PFSK-1 (cell line): Measurements from ENCODE around the gene SLC29A1.

Experiments
- FOXP2 ChIP-seq: optimal IDR thresholded peaks from 2 replicates; pipeline ENCODE3; 2011; ENCODE audit warnings: borderline replicate concordance, control low read depth, inconsistent platforms; ENCODE audit not compliant: insufficient read depth; ENCODE audit errors: extremely low read length, extremely low read depth
- POLR2AphosphoS5 ChIP-seq: IDR thresholded peaks from 2 replicates; pipeline ENCODE4 v1.6.1; 2012; ENCODE audit warnings: low read depth, mild to moderate bottlenecking, control low read depth, low read length, moderate library complexity
- REST ChIP-seq, 2 experiments: IDR thresholded peaks; 2 replicates each; pipeline versions ENCODE4 v1.6.1 to v1.8.0; 2011 to 2012; ENCODE audit warnings: low read depth in 2 of 2, low read length in 2 of 2, control low read depth in 1 of 2, inconsistent platforms in 1 of 2, mild to moderate bottlenecking in 1 of 2, moderate library complexity in 1 of 2; ENCODE audit not compliant: insufficient read depth in 1 of 2
- SIN3A ChIP-seq: IDR thresholded peaks from 2 replicates; pipeline ENCODE4 v1.6.1; 2012; ENCODE audit warnings: mild to moderate bottlenecking, low read length, moderate library complexity, borderline replicate concordance; ENCODE audit not compliant: insufficient read depth
- TAF1 ChIP-seq: IDR thresholded peaks from 2 replicates; pipeline ENCODE4 v1.6.1; 2012; ENCODE audit warnings: low read length, control low read depth, borderline replicate concordance; ENCODE audit not compliant: insufficient read depth

The SLC29A1 gene

GRCh38 chr6:44273617-44274016 is 50.2 kb downstream of the SLC29A1 start:
- no peak for TF ChIP-seq TAF1
- no peak for TF ChIP-seq SIN3A
- no peak for TF ChIP-seq REST (IDR thresholded peaks at IDR 0.05; ENCODE audit: insufficient read depth in 1 of 2, low read depth in 2 of 2, low read length in 2 of 2)
- no peak for TF ChIP-seq FOXP2
- no peak for TF ChIP-seq POLR2AphosphoS5

GRCh38 chr6:44275271-44275748 is 51.9 kb downstream of the SLC29A1 start:
- no peak for TF ChIP-seq FOXP2
- TF ChIP-seq TAF1, result no peak
- no peak for TF ChIP-seq REST (IDR thresholded peaks at IDR 0.05; ENCODE audit: insufficient read depth in 1 of 2, low read depth in 2 of 2, low read length in 2 of 2)
- no peak for TF ChIP-seq POLR2AphosphoS5
- TF ChIP-seq SIN3A, result no peak

GRCh38 chr6:44275749-44276648 is 52.6 kb downstream of the SLC29A1 start:
- TF ChIP-seq REST (IDR thresholded peaks at IDR 0.05; ENCODE audit: insufficient read depth in 1 of 2, low read depth in 2 of 2, low read length in 2 of 2) (no peak), POLR2AphosphoS5 (no peak), TAF1 (no peak), SIN3A (no peak), FOXP2 (no peak)

GRCh38 chr6:44276667-44277640 is 53.6 kb downstream of the SLC29A1 start:
- TF ChIP-seq POLR2AphosphoS5, result no peak
- TF ChIP-seq FOXP2, result no peak

GRCh38 chr6:44277763-44278162 is 54.4 kb downstream of the SLC29A1 start:
- TF ChIP-seq TAF1, result no peak

GRCh38 chr6:44278315-44278714 is 54.9 kb downstream of the SLC29A1 start:
- TF ChIP-seq REST (IDR thresholded peaks at IDR 0.05; ENCODE audit: insufficient read depth in 1 of 2, low read depth in 2 of 2, low read length in 2 of 2) (no peak), FOXP2 (no peak), POLR2AphosphoS5 (no peak), TAF1 (no peak), SIN3A (no peak)
